Parathyroid adenoma (tissue), 2 donors: ENCODE data around the gene CHAF1A.

ENCODE experiments used
- H2AFZ ChIP-seq: fragments of 300-600 bp; sonication (generic); one replicate; pipeline ENCODE4 v1.7.0; 2017; ENCODE audit warnings: antibody characterized with exemption, mild to moderate bottlenecking
- H3K27ac ChIP-seq: fragments of 300-600 bp; sonication (generic); one replicate; pipeline ENCODE4 v1.7.0; 2017
- H3K27me3 ChIP-seq: fragments of 300-600 bp; sonication (generic); one replicate; pipeline ENCODE4 v1.7.0; 2017; ENCODE audit warnings: low read length; ENCODE audit not compliant: control insufficient read depth, insufficient read depth
- H3K36me3 ChIP-seq: fragments of 300-600 bp; sonication (generic); one replicate; pipeline ENCODE4 v1.7.0; 2017; ENCODE audit warnings: low read length; ENCODE audit not compliant: control insufficient read depth, insufficient read depth
- H3K4me1 ChIP-seq: fragments of 300-600 bp; sonication (generic); one replicate; pipeline ENCODE4 v1.7.0; 2017; ENCODE audit warnings: control low read depth
- H3K4me2 ChIP-seq: fragments of 300-600 bp; sonication (generic); one replicate; pipeline ENCODE4 v1.7.0; 2017; ENCODE audit warnings: low read length
- H3K4me3 ChIP-seq: fragments of 300-600 bp; sonication (generic); one replicate; pipeline ENCODE4 v1.7.0; 2017; ENCODE audit warnings: low read depth, low read length
- H3K79me2 ChIP-seq: fragments of 300-600 bp; sonication (generic); one replicate; pipeline ENCODE4 v1.7.0; 2017; ENCODE audit warnings: control low read depth
- H3K9ac ChIP-seq: fragments of 300-600 bp; sonication (generic); one replicate; pipeline ENCODE4 v1.7.0; 2017; ENCODE audit warnings: mild to moderate bottlenecking
- H3K9me3 ChIP-seq: fragments of 300-600 bp; sonication (generic); one replicate; pipeline ENCODE4 v1.7.0; 2017; ENCODE audit warnings: low read length; ENCODE audit not compliant: control insufficient read depth
- TF ChIP-seq, protein P1 (sequence below): fragments of 300-600 bp; sonication (generic); IDR thresholded peaks from one replicate; pipeline ENCODE4 v1.7.0; 2017; ENCODE audit warnings: antibody characterized with exemption, mild to moderate bottlenecking
- donor health status: primary hyperparathyroidism.

The CHAF1A gene

GRCh38 chr19:4487572-4487971 lies 85.1 kb downstream of the CHAF1A start:
- TF ChIP-seq, protein P1, sequence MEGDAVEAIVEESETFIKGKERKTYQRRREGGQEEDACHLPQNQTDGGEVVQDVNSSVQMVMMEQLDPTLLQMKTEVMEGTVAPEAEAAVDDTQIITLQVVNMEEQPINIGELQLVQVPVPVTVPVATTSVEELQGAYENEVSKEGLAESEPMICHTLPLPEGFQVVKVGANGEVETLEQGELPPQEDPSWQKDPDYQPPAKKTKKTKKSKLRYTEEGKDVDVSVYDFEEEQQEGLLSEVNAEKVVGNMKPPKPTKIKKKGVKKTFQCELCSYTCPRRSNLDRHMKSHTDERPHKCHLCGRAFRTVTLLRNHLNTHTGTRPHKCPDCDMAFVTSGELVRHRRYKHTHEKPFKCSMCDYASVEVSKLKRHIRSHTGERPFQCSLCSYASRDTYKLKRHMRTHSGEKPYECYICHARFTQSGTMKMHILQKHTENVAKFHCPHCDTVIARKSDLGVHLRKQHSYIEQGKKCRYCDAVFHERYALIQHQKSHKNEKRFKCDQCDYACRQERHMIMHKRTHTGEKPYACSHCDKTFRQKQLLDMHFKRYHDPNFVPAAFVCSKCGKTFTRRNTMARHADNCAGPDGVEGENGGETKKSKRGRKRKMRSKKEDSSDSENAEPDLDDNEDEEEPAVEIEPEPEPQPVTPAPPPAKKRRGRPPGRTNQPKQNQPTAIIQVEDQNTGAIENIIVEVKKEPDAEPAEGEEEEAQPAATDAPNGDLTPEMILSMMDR, result no peak
- no peak overlapping the region for H3K4me3 ChIP-seq
- no peaks in the 10 kb centered on the region for H3K36me3 ChIP-seq
- H3K27ac ChIP-seq, result no peak overlapping the region
- H3K4me1 ChIP-seq, result no peaks in the 10 kb centered on the region
- no peak overlapping the region for H3K4me2 ChIP-seq
- H3K27me3 ChIP-seq, result no peaks in the 10 kb centered on the region
- H3K79me2 ChIP-seq, result peaks cover 2% of the 10 kb centered on the region
- no peak overlapping the region for H2AFZ ChIP-seq
- no peaks in the 10 kb centered on the region for H3K9me3 ChIP-seq
- no peak overlapping the region for H3K9ac ChIP-seq

GRCh38 chr19:4488496-4488895 lies 86.1 kb downstream of the CHAF1A start:
- Histone ChIP-seq H3K4me1 (no peaks in the 10 kb centered on the region), H3K4me3 (no peak overlapping the region), H3K27me3 (no peaks in the 10 kb centered on the region), H3K4me2 (no peak overlapping the region), H3K36me3 (no peaks in the 10 kb centered on the region), H2AFZ (no peak overlapping the region), H3K9ac (no peak overlapping the region), H3K9me3 (no peaks in the 10 kb centered on the region), H3K79me2 (peaks cover 2% of the 10 kb centered on the region), H3K27ac (no peak overlapping the region)
- TF ChIP-seq, protein P1, result no peak

DNA sequence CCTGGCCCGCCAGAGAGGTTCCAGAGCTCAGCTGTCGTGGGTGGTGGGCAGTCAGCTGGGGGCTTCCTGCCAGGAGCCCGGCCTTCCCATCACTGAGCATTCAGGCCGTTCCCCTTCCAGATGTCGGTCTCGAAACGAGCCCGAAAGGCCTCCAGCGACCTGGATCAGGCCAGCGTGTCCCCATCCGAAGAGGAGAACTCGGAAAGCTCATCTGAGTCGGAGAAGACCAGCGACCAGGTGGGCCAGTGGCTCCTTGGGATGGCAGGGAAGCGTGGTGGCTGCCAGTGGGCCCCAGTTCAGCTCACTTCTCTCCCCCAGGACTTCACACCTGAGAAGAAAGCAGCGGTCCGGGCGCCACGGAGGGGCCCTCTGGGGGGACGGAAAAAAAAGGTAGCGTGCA lies 89.0 kb downstream of the CHAF1A start:
- no peaks in the 10 kb centered on the region for H3K36me3 ChIP-seq
- no peak overlapping the region for H3K9ac ChIP-seq
- no peaks in the 10 kb centered on the region for H3K4me1 ChIP-seq
- H3K4me2 ChIP-seq, result no peak overlapping the region
- no peak overlapping the region for H2AFZ ChIP-seq
- no peaks in the 10 kb centered on the region for H3K27me3 ChIP-seq
- no peak overlapping the region for H3K27ac ChIP-seq
- TF ChIP-seq, protein P1, result no peak
- no peaks in the 10 kb centered on the region for H3K9me3 ChIP-seq
- peaks cover 2% of the 10 kb centered on the region for H3K79me2 ChIP-seq
- no peak overlapping the region for H3K4me3 ChIP-seq

DNA sequence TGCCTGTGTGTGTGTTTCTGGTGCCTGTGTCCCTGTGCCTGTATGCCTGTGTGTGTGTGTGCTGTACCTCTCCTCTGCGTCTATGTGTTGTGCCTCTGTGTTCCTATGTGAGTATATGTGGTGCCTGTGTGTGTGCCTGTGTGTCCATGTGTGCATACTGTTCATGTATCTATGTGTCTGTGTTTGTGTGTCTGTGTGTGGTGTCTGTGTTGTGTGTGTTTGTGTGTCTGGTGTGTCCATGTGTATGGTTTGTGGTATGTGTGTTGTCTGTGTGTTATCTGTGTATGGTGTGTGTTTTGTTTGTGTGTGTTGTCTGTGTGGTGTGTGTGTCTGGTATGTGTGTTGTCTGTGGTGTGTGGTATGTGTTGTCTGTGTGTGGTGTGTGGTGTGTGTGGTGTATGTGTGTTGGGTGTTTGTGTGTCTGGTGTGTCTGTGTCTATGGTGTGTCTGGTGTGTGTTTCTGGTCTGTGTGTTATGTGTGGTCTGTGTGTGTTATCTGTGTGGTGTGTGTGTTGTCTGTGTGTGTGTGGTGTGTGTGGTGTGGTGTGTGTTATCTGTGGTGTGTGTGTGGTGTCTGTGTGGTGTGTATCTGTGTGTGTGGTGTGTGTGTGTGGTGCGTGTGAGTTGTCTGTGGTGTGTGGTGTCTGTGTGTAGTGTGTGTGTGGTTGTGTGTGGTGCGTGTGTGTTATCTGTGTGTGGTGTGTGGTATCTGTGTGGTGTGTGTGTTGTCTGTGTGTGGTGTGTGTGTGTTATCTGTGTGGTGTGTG lies 90.1 kb downstream of the CHAF1A start:
- Histone ChIP-seq H3K9ac (no peak overlapping the region), H3K27me3 (no peaks in the 10 kb centered on the region), H2AFZ (no peak overlapping the region), H3K9me3 (no peaks in the 10 kb centered on the region), H3K4me1 (no peaks in the 10 kb centered on the region), H3K4me3 (no peak overlapping the region), H3K36me3 (no peaks in the 10 kb centered on the region), H3K27ac (no peak overlapping the region), H3K79me2 (peaks cover 2% of the 10 kb centered on the region), H3K4me2 (no peak overlapping the region)
- TF ChIP-seq, protein P1, result no peak
